Esophagus squamous epithelium (tissue), 5 donors: Measurements from ENCODE around the gene SPEG. TPM values are rescaled to one million over a fixed set of nuclear protein-coding genes. Genes with fewer than 3 reads are reported as not detected.

Experiments
- DNase-seq: peaks from one replicate; lab custom pipeline; 2025; lab: John Stamatoyannopoulos, UW
- H3K27ac ChIP-seq, 4 donors: fragments of 200-600 bp; sonication (generic); one replicate each; pipeline ENCODE4 v1.5.1; 2016 to 2019; ENCODE audit warnings: mild to moderate bottlenecking in 1 of 4
- H3K27me3 ChIP-seq, 4 donors: fragments of 200-600 bp; sonication (generic); 1 replicate in 3 of 4; 2 replicates in 1 of 4; pipeline versions ENCODE4 v1.5.1 to v1.6.0; 2017 to 2021; ENCODE audit warnings: antibody characterized with exemption in 1 of 4
- H3K36me3 ChIP-seq, 3 donors: fragments of 200-600 bp; sonication (generic); one replicate each; pipeline ENCODE4 v1.5.1; 2016 to 2019
- H3K4me1 ChIP-seq, 3 donors: fragments of 200-600 bp; sonication (generic); one replicate each; pipeline ENCODE4 v1.5.1; 2017 to 2019
- H3K4me3 ChIP-seq, 4 donors: fragments of 200-600 bp; sonication (generic); 1 replicate in 3 of 4; 2 replicates in 1 of 4; pipeline ENCODE4 v1.5.1; 2016 to 2019; ENCODE audit warnings: mild to moderate bottlenecking in 2 of 4, moderate library complexity in 1 of 4
- H3K9me3 ChIP-seq, 3 donors: fragments of 200-600 bp; sonication (generic); one replicate each; pipeline ENCODE4 v1.5.1; 2016 to 2019
- CTCF ChIP-seq, 6 experiments: fragments of 450-650 bp in 4 of 6; fragments of 200-600 bp in 2 of 6; sonication (generic) in 2 of 6; IDR thresholded peaks; one replicate each; pipeline ENCODE4 v1.5.1; 2016 to 2019; ENCODE audit warnings: antibody characterized with exemption in 6 of 6, mild to moderate bottlenecking in 4 of 6, moderate library complexity in 4 of 6
- POLR2A ChIP-seq, 4 donors: fragments of 450-650 bp; IDR thresholded peaks; one replicate each; pipeline ENCODE4 v1.6.1; 2017; ENCODE audit warnings: antibody characterized with exemption in 4 of 4, mild to moderate bottlenecking in 4 of 4, moderate library complexity in 3 of 4
- whole genome bisulfite sequencing, 2 donors: methylation state at CpG; one replicate each; pipeline ENCODE4 v1.1.5; 2018; 5-methylcytosine and 5-hydroxymethylcytosine counted together
- intact Hi-C: fragments of 100-400 bp; cut with DNase I; formaldehyde crosslinking; loops from one replicate; pipeline ENCODE4 v1.15.0; 2022
- total RNA-seq, 4 donors: library from RNA; depleted of rRNA; stranded (reverse); fragments of >200 nt; gene quantifications; one replicate each; pipeline ENCODE4 v1.1.0, GENCODE V29; 2016
- donor health status: DM: yes; HTN: yes; CAD: no.

The SPEG gene
- total RNA-seq, 4 donors from 2014 or later: 3.8 to 29.0 (median 5.0) TPM

GRCh38 chr2:219495531-219496122, 61.0 kb downstream of the SPEG start:
- H3K27me3 ChIP-seq: peaks cover 0 to 70% (median 0%) of the 10 kb centered on the region in 4 donors
- peak; percentile 19 to 53 (median 46) for TF ChIP-seq CTCF (IDR thresholded peaks at IDR 0.05)
- TF ChIP-seq POLR2A (IDR thresholded peaks at IDR 0.05): no peak
- DNase-seq: no peak
- no peak overlapping the region for H3K4me3 ChIP-seq
- intact Hi-C loops: no loop called here
- H3K36me3 ChIP-seq: no peaks in the 10 kb centered on the region
- H3K4me1 ChIP-seq: peaks cover 8 to 54% (median 25%) of the 10 kb centered on the region in 3 donors
- 0 to 21% methylated on average over 5 to 13 of the region's 14 CpGs for WGBS, 2 donors
- peak overlapping the region in 3 of 4 donors; percentile 86 to 97 (median 97) for H3K27ac ChIP-seq
- H3K9me3 ChIP-seq: no peaks in the 10 kb centered on the region

- peaks cover 0 to 2% (median 0%) of the 10 kb centered on the region in 3 donors for H3K36me3 ChIP-seq
- intact Hi-C loops: no loop called here
- peaks cover 8 to 54% (median 25%) of the 10 kb centered on the region in 3 donors for H3K4me1 ChIP-seq
- no peaks in the 10 kb centered on the region for H3K9me3 ChIP-seq
- peaks cover 0 to 66% (median 0%) of the 10 kb centered on the region in 4 donors for H3K27me3 ChIP-seq
- H3K4me3 ChIP-seq: peak overlapping the region in 3 of 4 donors; percentile 59 to 85 (median 71)
- TF ChIP-seq CTCF (IDR thresholded peaks at IDR 0.05): no peak
- TF ChIP-seq POLR2A (IDR thresholded peaks at IDR 0.05): no peak
- peak overlapping the region; percentile 7 to 97 (median 92) for H3K27ac ChIP-seq
- no peak for DNase-seq
- WGBS, 2 donors: 17 to 53% methylated on average over 3 to 10 of the region's 20 CpGs
These were observed 61.7 kb downstream of the SPEG start for GRCh38 chr2:219496247-219496824.

GRCh38 chr2:219496825-219497494, 62.3 kb downstream of the SPEG start:
- Histone ChIP-seq H3K4me1 (peaks cover 8 to 54% (median 25%) of the 10 kb centered on the region in 3 donors), H3K4me3 (peak overlapping the region in 3 of 4 donors; percentile 59 to 85 (median 71)), H3K27me3 (peaks cover 0 to 60% (median 0%) of the 10 kb centered on the region in 4 donors), H3K36me3 (peaks cover 0 to 9% (median 0%) of the 10 kb centered on the region in 3 donors), H3K9me3 (no peaks in the 10 kb centered on the region), H3K27ac (peak overlapping the region; percentile 81 to 97 (median 92))
- intact Hi-C loops: no loop called here
- TF ChIP-seq CTCF (IDR thresholded peaks at IDR 0.05) (no peak), POLR2A (IDR thresholded peaks at IDR 0.05) (no peak)
- 7% methylated on average over 12 of the region's 61 CpGs; no CpG with 5 or more reads in 1 of the 2 donors for WGBS, 2 donors
- DNase-seq: no peak

GRCh38 chr2:219497495-219498279, 63.0 kb downstream of the SPEG start:
- Histone ChIP-seq H3K27ac (peak overlapping the region; percentile 81 to 97 (median 92)), H3K36me3 (peaks cover 0 to 16% (median 0%) of the 10 kb centered on the region in 3 donors), H3K4me3 (peak overlapping the region; percentile 50 to 85 (median 65)), H3K4me1 (peaks cover 8 to 54% (median 25%) of the 10 kb centered on the region in 3 donors), H3K27me3 (peaks cover 0 to 53% (median 0%) of the 10 kb centered on the region in 4 donors), H3K9me3 (no peaks in the 10 kb centered on the region)
- TF ChIP-seq CTCF (IDR thresholded peaks at IDR 0.05) (no peak), POLR2A (IDR thresholded peaks at IDR 0.05) (peak in 2 of 4 donors; percentile 71 to 73)
- DNase-seq: peak; percentile 27
- intact Hi-C loops: no loop called here
- WGBS, 2 donors: 0 to 2% methylated on average over 20 to 30 of the region's 59 CpGs
